ENCODE data around the gene RTEL1. TPM values are rescaled to one million over a fixed set of nuclear protein-coding genes. Genes with fewer than 3 reads are reported as not detected.
"Not testable (repeated sequence)": the region's sequence is repeated elsewhere in the genome, so short reads cannot be mapped to it uniquely, and the experiment has no call there.

Gene RTEL1
- total RNA-seq, result 31.7 TPM
- long read RNA-seq, partial matches to known transcripts, result 14 of 22 reads
- long read RNA-seq, other reads (novel, unspliced or antisense), result 8 of 22 reads

GRCh38 chr20:63657937-63658748, at the start of gene RTEL1:
TSS of gene RTEL1 (plus strand) at chr20:63658312. CDS start at chr20:63659403, 1,091 bp downstream.
- DNase-seq (ENCODE audit: low spot score), result peak; percentile 97

- no peak for DNase-seq (ENCODE audit: low spot score)
These were observed 47.3 kb upstream of the RTEL1 start for GRCh38 chr20:63610581-63611435.

GRCh38 chr20:63611646-63612045, 46.5 kb upstream of the RTEL1 start:
- DNase-seq (ENCODE audit: low spot score), result no peak

- no peak for DNase-seq (ENCODE audit: low spot score)
These were observed 45.7 kb upstream of the RTEL1 start for GRCh38 chr20:63612276-63612931.

GRCh38 chr20:63613863-63614594, 44.1 kb upstream of the RTEL1 start:
- not testable (repeated sequence) for DNase-seq (ENCODE audit: low spot score)

- no peak for DNase-seq (ENCODE audit: low spot score)
These were observed 40.8 kb upstream of the RTEL1 start for GRCh38 chr20:63617092-63617875.

- no peak for DNase-seq (ENCODE audit: low spot score)
These were observed 40.2 kb upstream of the RTEL1 start for GRCh38 chr20:63617876-63618265.

GRCh38 chr20:63618291-63618980, 39.7 kb upstream of the RTEL1 start:
- no peak for DNase-seq (ENCODE audit: low spot score)

- no peak for DNase-seq (ENCODE audit: low spot score)
These were observed 39.0 kb upstream of the RTEL1 start for GRCh38 chr20:63619086-63619485.

- DNase-seq (ENCODE audit: low spot score), result no peak
These were observed 38.6 kb upstream of the RTEL1 start for GRCh38 chr20:63619505-63619904.

- DNase-seq (ENCODE audit: low spot score), result no peak
These were observed 37.1 kb upstream of the RTEL1 start for GRCh38 chr20:63620991-63621390.

GRCh38 chr20:63622096-63622495, 36.0 kb upstream of the RTEL1 start:
- no peak for DNase-seq (ENCODE audit: low spot score)

- DNase-seq (ENCODE audit: low spot score), result no peak
These were observed 35.4 kb upstream of the RTEL1 start for GRCh38 chr20:63622732-63623131.

GRCh38 chr20:63624486-63624885, 33.6 kb upstream of the RTEL1 start:
- DNase-seq (ENCODE audit: low spot score), result no peak

- DNase-seq (ENCODE audit: low spot score), result no peak
These were observed 32.2 kb upstream of the RTEL1 start for GRCh38 chr20:63625771-63626423.

GRCh38 chr20:63626424-63627128, 31.5 kb upstream of the RTEL1 start, which contains the start of gene GMEB2:
TSS of gene GMEB2 (minus strand) at chr20:63627101. CDS start at chr20:63619397, 7,704 bp downstream.
- DNase-seq (ENCODE audit: low spot score), result no peak

- peak; percentile 99 for DNase-seq (ENCODE audit: low spot score)
These were observed 30.9 kb upstream of the RTEL1 start for GRCh38 chr20:63627129-63627750.

All from mesenteric fat pad (tissue), 1 donor.